Nephron (organoid): ENCODE results near the gene E2F6.

Experiments
- H3K27ac Mint-ChIP-seq, 3 experiments: 2 replicates each; pipeline ENCODE4 v1.8.0; 2020; ENCODE audit warnings: mixed read lengths in 3 of 3, mild to moderate bottlenecking in 2 of 3, moderate library complexity in 1 of 3
- H3K27me3 Mint-ChIP-seq: 2 replicates; pipeline ENCODE4 v1.8.0; 2021; ENCODE audit warnings: low read depth, mild to moderate bottlenecking, moderate library complexity, mixed read lengths
- H3K36me3 Mint-ChIP-seq: 2 replicates; pipeline ENCODE4 v1.8.0; 2020; ENCODE audit warnings: low read depth, mixed read lengths
- H3K4me1 Mint-ChIP-seq: 2 replicates; pipeline ENCODE4 v1.8.0; 2020; ENCODE audit warnings: mixed read lengths
- H3K4me3 Mint-ChIP-seq, 3 experiments: 2 replicates each; pipeline ENCODE4 v1.8.0; 2020; ENCODE audit warnings: mild to moderate bottlenecking in 3 of 3, mixed read lengths in 3 of 3, moderate library complexity in 2 of 3
- H3K9me3 Mint-ChIP-seq: 2 replicates; pipeline ENCODE4 v1.8.0; 2020; ENCODE audit warnings: mixed read lengths
- TF ChIP-seq, protein P1 (sequence below), 3 experiments: fragments of 200-600 bp; sonication (generic); IDR thresholded peaks; one replicate each; pipeline ENCODE4 v1.5.0; 2021; ENCODE audit warnings: antibody characterized with exemption in 3 of 3; ENCODE audit not compliant: unreplicated experiment in 3 of 3

Gene E2F6

DNA sequence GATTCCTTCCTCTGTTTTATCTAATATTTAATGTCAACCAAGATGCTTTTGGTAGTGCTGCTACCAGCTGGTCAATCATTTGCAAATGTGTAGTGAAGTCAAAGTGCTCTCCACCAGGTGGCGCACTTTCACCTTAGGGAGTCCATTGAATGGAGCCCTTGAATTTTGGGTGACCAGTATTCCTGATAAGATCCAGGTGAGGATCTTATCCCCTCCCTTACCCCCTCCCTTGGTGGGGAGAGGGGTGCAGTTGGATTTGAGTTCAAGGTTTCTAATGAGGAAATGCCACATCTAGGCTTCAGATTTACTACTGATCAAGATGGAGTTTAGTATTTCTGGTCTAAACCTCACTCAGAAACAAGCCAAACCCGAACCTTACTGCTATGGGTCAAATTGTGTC, 12.0 kb upstream of the E2F6 start:
- TF ChIP-seq, protein P1, sequence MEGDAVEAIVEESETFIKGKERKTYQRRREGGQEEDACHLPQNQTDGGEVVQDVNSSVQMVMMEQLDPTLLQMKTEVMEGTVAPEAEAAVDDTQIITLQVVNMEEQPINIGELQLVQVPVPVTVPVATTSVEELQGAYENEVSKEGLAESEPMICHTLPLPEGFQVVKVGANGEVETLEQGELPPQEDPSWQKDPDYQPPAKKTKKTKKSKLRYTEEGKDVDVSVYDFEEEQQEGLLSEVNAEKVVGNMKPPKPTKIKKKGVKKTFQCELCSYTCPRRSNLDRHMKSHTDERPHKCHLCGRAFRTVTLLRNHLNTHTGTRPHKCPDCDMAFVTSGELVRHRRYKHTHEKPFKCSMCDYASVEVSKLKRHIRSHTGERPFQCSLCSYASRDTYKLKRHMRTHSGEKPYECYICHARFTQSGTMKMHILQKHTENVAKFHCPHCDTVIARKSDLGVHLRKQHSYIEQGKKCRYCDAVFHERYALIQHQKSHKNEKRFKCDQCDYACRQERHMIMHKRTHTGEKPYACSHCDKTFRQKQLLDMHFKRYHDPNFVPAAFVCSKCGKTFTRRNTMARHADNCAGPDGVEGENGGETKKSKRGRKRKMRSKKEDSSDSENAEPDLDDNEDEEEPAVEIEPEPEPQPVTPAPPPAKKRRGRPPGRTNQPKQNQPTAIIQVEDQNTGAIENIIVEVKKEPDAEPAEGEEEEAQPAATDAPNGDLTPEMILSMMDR (IDR thresholded peaks at IDR 0.05; ENCODE audit: unreplicated experiment in 3 of 3) = peak; percentile 84 to 93 (median 92)
- Mint-ChIP-seq H3K27me3 (peaks cover 7% of the 10 kb centered on the region), H3K4me1 (peaks cover 36% of the 10 kb centered on the region), H3K9me3 (no peaks in the 10 kb centered on the region), H3K36me3 (no peaks in the 10 kb centered on the region), H3K4me3 (no peak overlapping the region), H3K27ac (no peak overlapping the region)

- no peak overlapping the region for H3K27ac Mint-ChIP-seq
- H3K36me3 Mint-ChIP-seq = no peaks in the 10 kb centered on the region
- H3K4me1 Mint-ChIP-seq = peaks cover 9% of the 10 kb centered on the region
- no peaks in the 10 kb centered on the region for H3K9me3 Mint-ChIP-seq
- peak overlapping the region in 1 of 3 experiments; percentile 15 for H3K4me3 Mint-ChIP-seq
- peaks cover 6% of the 10 kb centered on the region for H3K27me3 Mint-ChIP-seq
- TF ChIP-seq, protein P1 (IDR thresholded peaks at IDR 0.05; ENCODE audit: unreplicated experiment in 3 of 3) = no peak
Observed at GRCh38 chr2:11473659-11474433, 7.9 kb upstream of the E2F6 start.

- Mint-ChIP-seq H3K36me3 (peaks cover 18% of the 10 kb centered on the region), H3K4me1 (peaks cover 30% of the 10 kb centered on the region), H3K27ac (no peak overlapping the region), H3K27me3 (peaks cover 6% of the 10 kb centered on the region), H3K9me3 (no peaks in the 10 kb centered on the region), H3K4me3 (peak overlapping the region; percentile 40 to 71 (median 63))
- TF ChIP-seq, protein P1 (IDR thresholded peaks at IDR 0.05; ENCODE audit: unreplicated experiment in 3 of 3) = no peak
Observed at GRCh38 chr2:11467749-11468148, 1.8 kb upstream of the E2F6 start.

- peak overlapping the region; percentile 86 to 96 (median 95) for H3K4me3 Mint-ChIP-seq
- TF ChIP-seq, protein P1 (IDR thresholded peaks at IDR 0.05; ENCODE audit: unreplicated experiment in 3 of 3) = no peak
- peaks cover 23% of the 10 kb centered on the region for H3K36me3 Mint-ChIP-seq
- H3K27ac Mint-ChIP-seq = peak overlapping the region in 1 of 3 experiments; percentile 95
- H3K4me1 Mint-ChIP-seq = peaks cover 36% of the 10 kb centered on the region
- no peaks in the 10 kb centered on the region for H3K9me3 Mint-ChIP-seq
- peaks cover 6% of the 10 kb centered on the region for H3K27me3 Mint-ChIP-seq
Observed at GRCh38 chr2:11467129-11467649, 1.2 kb upstream of the E2F6 start.

GRCh38 chr2:11466307-11467128, 557 bp upstream of the E2F6 start:
- peak overlapping the region; percentile 86 to 96 (median 95) for H3K4me3 Mint-ChIP-seq
- no peaks in the 10 kb centered on the region for H3K27me3 Mint-ChIP-seq
- TF ChIP-seq, protein P1 (IDR thresholded peaks at IDR 0.05; ENCODE audit: unreplicated experiment in 3 of 3) = no peak
- peaks cover 23% of the 10 kb centered on the region for H3K36me3 Mint-ChIP-seq
- peak overlapping the region; percentile 89 to 97 (median 95) for H3K27ac Mint-ChIP-seq
- no peaks in the 10 kb centered on the region for H3K9me3 Mint-ChIP-seq
- peaks cover 42% of the 10 kb centered on the region for H3K4me1 Mint-ChIP-seq
